GM12878 (cell line): ENCODE results near the gene STX7.
"Not testable (repeated sequence)": the region's sequence is repeated elsewhere in the genome, so short reads cannot be mapped to it uniquely, and the experiment has no call there.

Source experiments
- ASH2L ChIP-seq: fragments of 300-600, 200-600 bp; sonication (generic); IDR thresholded peaks from 2 replicates; pipeline ENCODE4 v1.6.1; 2017; ENCODE audit warnings: low read depth, mild to moderate bottlenecking, borderline replicate concordance
- FOXM1 ChIP-seq: IDR thresholded peaks from 2 replicates; pipeline ENCODE4 v1.6.1; 2012; ENCODE audit warnings: low read depth, mild to moderate bottlenecking, inconsistent platforms, low read length, moderate library complexity
- GABPA ChIP-seq: IDR thresholded peaks from 2 replicates; pipeline ENCODE4 v1.6.1; 2014; ENCODE audit warnings: antibody characterized with exemption, low read depth, mild to moderate bottlenecking, inconsistent platforms
- POLR2AphosphoS5 ChIP-seq: IDR thresholded peaks from 2 replicates; pipeline ENCODE4 v1.6.1; 2011; ENCODE audit warnings: mild to moderate bottlenecking, low read length, inconsistent platforms
- RAD21 ChIP-seq: IDR thresholded peaks from 2 replicates; pipeline ENCODE4 v1.6.1; 2011; ENCODE audit warnings: mild to moderate bottlenecking, low read depth, low read length, moderate library complexity; ENCODE audit not compliant: insufficient read depth
- ZNF384 ChIP-seq: IDR thresholded peaks from 2 replicates; pipeline ENCODE4 v1.6.1; 2012; ENCODE audit warnings: low read depth, mild to moderate bottlenecking, low read length, improper control_type of control experiment, borderline replicate concordance
- TF ChIP-seq, protein P1 (sequence below): fragments of 450-650 bp; IDR thresholded peaks from 2 replicates; pipeline ENCODE4 v1.6.1; 2017; ENCODE audit warnings: mild to moderate bottlenecking

DNA sequence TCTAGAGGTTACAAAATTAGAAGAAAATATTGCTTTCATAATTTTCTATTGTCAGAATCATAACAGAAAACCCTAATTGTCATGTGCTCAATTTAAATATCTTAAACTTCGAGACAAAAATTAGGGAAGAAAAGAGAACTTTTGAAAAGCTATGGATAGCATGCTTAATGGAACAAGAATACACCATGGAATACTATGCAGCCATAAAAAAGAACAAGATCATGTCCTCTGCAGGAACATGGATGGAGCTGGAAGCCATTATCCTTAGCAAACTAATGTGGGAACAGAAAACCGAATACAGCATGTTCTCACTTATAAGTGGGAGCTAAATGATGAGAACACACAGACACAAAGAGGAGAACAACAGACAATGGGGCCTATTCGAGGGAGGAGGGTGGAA, 47.2 kb upstream of the STX7 start:
- TF ChIP-seq POLR2AphosphoS5, ZNF384, GABPA, FOXM1, RAD21, ASH2L: not testable (repeated sequence)
- TF ChIP-seq, protein P1, sequence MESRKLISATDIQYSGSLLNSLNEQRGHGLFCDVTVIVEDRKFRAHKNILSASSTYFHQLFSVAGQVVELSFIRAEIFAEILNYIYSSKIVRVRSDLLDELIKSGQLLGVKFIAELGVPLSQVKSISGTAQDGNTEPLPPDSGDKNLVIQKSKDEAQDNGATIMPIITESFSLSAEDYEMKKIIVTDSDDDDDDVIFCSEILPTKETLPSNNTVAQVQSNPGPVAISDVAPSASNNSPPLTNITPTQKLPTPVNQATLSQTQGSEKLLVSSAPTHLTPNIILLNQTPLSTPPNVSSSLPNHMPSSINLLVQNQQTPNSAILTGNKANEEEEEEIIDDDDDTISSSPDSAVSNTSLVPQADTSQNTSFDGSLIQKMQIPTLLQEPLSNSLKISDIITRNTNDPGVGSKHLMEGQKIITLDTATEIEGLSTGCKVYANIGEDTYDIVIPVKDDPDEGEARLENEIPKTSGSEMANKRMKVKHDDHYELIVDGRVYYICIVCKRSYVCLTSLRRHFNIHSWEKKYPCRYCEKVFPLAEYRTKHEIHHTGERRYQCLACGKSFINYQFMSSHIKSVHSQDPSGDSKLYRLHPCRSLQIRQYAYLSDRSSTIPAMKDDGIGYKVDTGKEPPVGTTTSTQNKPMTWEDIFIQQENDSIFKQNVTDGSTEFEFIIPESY = not testable (repeated sequence)
